ENCODE data around the gene LRRC4B. TPM values are rescaled to one million over a fixed set of nuclear protein-coding genes. Genes with fewer than 3 reads are reported as not detected.

The LRRC4B gene
- total and polyA plus RNA-seq, 9 donors, result 5.7 to 16.1 (median 12.7) TPM

GRCh38 chr19:50494186-50495019 lies 73.8 kb downstream of the LRRC4B start:
- WGBS (ENCODE audit: insufficient coverage), result 100% methylated on average over 1 of the region's 7 CpGs
- Histone ChIP-seq H3K27me3 (ENCODE audit: control insufficient read depth, insufficient read depth, low read length) (peaks cover 9% of the 10 kb centered on the region), H3K9me3 (replicated peaks; ENCODE audit: control insufficient read depth, low read depth, low read length) (no peaks in the 10 kb centered on the region), H3K36me3 (ENCODE audit: control insufficient read depth, insufficient read depth, low read length) (no peaks in the 10 kb centered on the region), H3K27ac (ENCODE audit: low read length) (peak overlapping the region; percentile 35), H3K4me3 (ENCODE audit: low read length) (no peak overlapping the region), H3K4me1 (ENCODE audit: control insufficient read depth, insufficient read depth, low read length) (peaks cover 35% of the 10 kb centered on the region)
- no peak for DNase-seq

- no peaks in the 10 kb centered on the region for H3K36me3 ChIP-seq (ENCODE audit: control insufficient read depth, insufficient read depth, low read length)
- WGBS (ENCODE audit: insufficient coverage), result 40% methylated on average over 5 of the region's 8 CpGs
- H3K4me1 ChIP-seq (ENCODE audit: control insufficient read depth, insufficient read depth, low read length), result peaks cover 46% of the 10 kb centered on the region
- H3K4me3 ChIP-seq (ENCODE audit: low read length), result no peak overlapping the region
- DNase-seq, result no peak
- no peak overlapping the region for H3K27ac ChIP-seq (ENCODE audit: low read length)
- no peaks in the 10 kb centered on the region for H3K9me3 ChIP-seq (replicated peaks; ENCODE audit: control insufficient read depth, low read depth, low read length)
- peaks cover 6% of the 10 kb centered on the region for H3K27me3 ChIP-seq (ENCODE audit: control insufficient read depth, insufficient read depth, low read length)
Observed at GRCh38 chr19:50493171-50493570, 75.1 kb downstream of the LRRC4B start.

- Histone ChIP-seq H3K9me3 (replicated peaks; ENCODE audit: control insufficient read depth, low read depth, low read length) (no peaks in the 10 kb centered on the region), H3K4me1 (ENCODE audit: control insufficient read depth, insufficient read depth, low read length) (peaks cover 48% of the 10 kb centered on the region), H3K27me3 (ENCODE audit: control insufficient read depth, insufficient read depth, low read length) (peaks cover 6% of the 10 kb centered on the region), H3K36me3 (ENCODE audit: control insufficient read depth, insufficient read depth, low read length) (peaks cover 1% of the 10 kb centered on the region), H3K27ac (ENCODE audit: low read length) (peak overlapping the region; percentile 83), H3K4me3 (ENCODE audit: low read length) (no peak overlapping the region)
- WGBS (ENCODE audit: insufficient coverage), result 8% methylated on average over 9 of the region's 12 CpGs
- peak; percentile 64 for DNase-seq
Observed at GRCh38 chr19:50492303-50493052, 75.8 kb downstream of the LRRC4B start.

- Histone ChIP-seq H3K27ac (ENCODE audit: low read length) (peak overlapping the region; percentile 83), H3K4me1 (ENCODE audit: control insufficient read depth, insufficient read depth, low read length) (peaks cover 47% of the 10 kb centered on the region), H3K9me3 (replicated peaks; ENCODE audit: control insufficient read depth, low read depth, low read length) (peaks cover 7% of the 10 kb centered on the region), H3K4me3 (ENCODE audit: low read length) (peak overlapping the region; percentile 20), H3K36me3 (ENCODE audit: control insufficient read depth, insufficient read depth, low read length) (peaks cover 14% of the 10 kb centered on the region), H3K27me3 (ENCODE audit: control insufficient read depth, insufficient read depth, low read length) (peaks cover 8% of the 10 kb centered on the region)
- 6% methylated on average over 26 of the region's 26 CpGs for WGBS (ENCODE audit: insufficient coverage)
- peak; percentile 94 for DNase-seq
Observed at GRCh38 chr19:50490991-50491472, 77.2 kb downstream of the LRRC4B start.

DNA sequence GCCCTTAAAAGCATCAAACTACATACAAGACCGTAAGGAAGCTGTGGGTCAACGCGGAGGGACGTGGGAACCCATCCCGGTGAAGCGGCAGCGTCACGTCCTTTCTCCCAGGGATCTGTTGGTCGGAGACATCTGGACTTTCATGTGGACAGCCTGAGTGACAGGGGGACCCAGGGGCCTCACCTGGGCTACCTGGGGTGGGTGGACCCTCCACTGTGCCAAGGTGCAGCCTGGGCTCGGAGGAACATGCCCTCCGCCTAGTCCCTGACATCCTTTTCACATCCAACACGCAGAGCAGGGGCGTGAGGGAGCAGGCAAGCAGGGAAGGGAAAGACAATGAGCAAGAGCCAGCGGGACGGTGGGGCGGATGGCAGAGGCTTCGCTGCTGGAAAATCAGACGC lies 77.8 kb downstream of the LRRC4B start:
- 90% methylated on average over 9 of the region's 18 CpGs for WGBS (ENCODE audit: insufficient coverage)
- DNase-seq, result no peak
- Histone ChIP-seq H3K9me3 (replicated peaks; ENCODE audit: control insufficient read depth, low read depth, low read length) (peaks cover 7% of the 10 kb centered on the region), H3K4me3 (ENCODE audit: low read length) (no peak overlapping the region), H3K27me3 (ENCODE audit: control insufficient read depth, insufficient read depth, low read length) (peaks cover 8% of the 10 kb centered on the region), H3K4me1 (ENCODE audit: control insufficient read depth, insufficient read depth, low read length) (peaks cover 47% of the 10 kb centered on the region), H3K36me3 (ENCODE audit: control insufficient read depth, insufficient read depth, low read length) (peaks cover 14% of the 10 kb centered on the region), H3K27ac (ENCODE audit: low read length) (peak overlapping the region; percentile 82)

- Histone ChIP-seq H3K4me1 (ENCODE audit: control insufficient read depth, insufficient read depth, low read length) (peaks cover 47% of the 10 kb centered on the region), H3K36me3 (ENCODE audit: control insufficient read depth, insufficient read depth, low read length) (peaks cover 14% of the 10 kb centered on the region), H3K9me3 (replicated peaks; ENCODE audit: control insufficient read depth, low read depth, low read length) (peaks cover 7% of the 10 kb centered on the region), H3K27ac (ENCODE audit: low read length) (peak overlapping the region; percentile 76), H3K27me3 (ENCODE audit: control insufficient read depth, insufficient read depth, low read length) (peaks cover 8% of the 10 kb centered on the region), H3K4me3 (ENCODE audit: low read length) (peak overlapping the region; percentile 27)
- 20% methylated on average over 21 of the region's 24 CpGs for WGBS (ENCODE audit: insufficient coverage)
- peak; percentile 83 for DNase-seq
Observed at GRCh38 chr19:50489461-50490011, 78.7 kb downstream of the LRRC4B start.

DNA sequence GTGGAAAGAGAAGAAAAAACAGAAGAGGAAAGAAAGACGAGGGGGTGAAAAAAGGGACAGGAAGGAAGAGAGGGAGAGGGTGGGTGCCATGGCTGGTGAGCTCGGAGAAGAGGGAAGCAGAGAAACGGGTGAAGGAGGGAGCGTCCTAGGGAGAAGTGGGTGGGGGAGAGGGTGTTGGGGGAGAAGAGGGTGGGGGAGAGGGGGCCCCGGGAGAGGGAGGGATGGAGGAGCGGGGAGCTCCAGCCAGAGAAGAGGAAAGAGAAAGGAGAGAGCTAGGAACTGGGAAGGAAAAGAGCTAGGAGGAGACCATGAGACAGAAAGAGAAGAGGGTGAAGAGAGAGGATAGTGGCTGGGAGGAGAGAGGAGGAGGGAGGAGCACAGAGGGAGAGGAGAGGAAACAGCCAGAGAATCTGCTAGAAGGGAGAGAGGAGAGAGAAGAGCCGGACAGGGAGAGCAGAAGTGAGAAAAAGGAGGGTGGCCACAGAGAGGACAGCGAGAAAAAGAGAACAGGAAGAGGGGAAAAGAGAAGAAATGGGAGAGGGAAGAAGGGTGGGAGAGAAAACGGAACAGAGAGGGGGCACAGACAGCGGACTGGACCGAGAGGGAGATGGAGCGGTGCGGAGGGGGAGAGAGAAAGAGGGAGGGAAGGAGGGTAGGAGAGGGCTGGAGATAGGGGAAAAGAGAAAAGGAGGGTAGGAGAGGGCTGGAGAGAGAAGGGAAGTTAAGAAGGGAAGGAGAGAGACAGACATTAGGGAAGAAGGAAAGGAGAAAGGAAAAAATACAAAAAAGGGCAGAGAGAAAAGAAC lies 79.6 kb downstream of the LRRC4B start:
- Histone ChIP-seq H3K27me3 (ENCODE audit: control insufficient read depth, insufficient read depth, low read length) (peaks cover 8% of the 10 kb centered on the region), H3K9me3 (replicated peaks; ENCODE audit: control insufficient read depth, low read depth, low read length) (peaks cover 7% of the 10 kb centered on the region), H3K36me3 (ENCODE audit: control insufficient read depth, insufficient read depth, low read length) (peaks cover 17% of the 10 kb centered on the region), H3K4me1 (ENCODE audit: control insufficient read depth, insufficient read depth, low read length) (peaks cover 48% of the 10 kb centered on the region), H3K4me3 (ENCODE audit: low read length) (peak overlapping the region; percentile 27), H3K27ac (ENCODE audit: low read length) (peak overlapping the region; percentile 76)
- DNase-seq, result peak; percentile 64
- 11% methylated on average over 13 of the region's 13 CpGs for WGBS (ENCODE audit: insufficient coverage)

- Histone ChIP-seq H3K27ac (ENCODE audit: low read length) (no peak overlapping the region), H3K27me3 (ENCODE audit: control insufficient read depth, insufficient read depth, low read length) (peaks cover 4% of the 10 kb centered on the region)
- WGBS (ENCODE audit: insufficient coverage), result 73% methylated on average over 16 of the region's 18 CpGs
Observed at GRCh38 chr19:50486823-50487515, 81.3 kb downstream of the LRRC4B start.

GRCh38 chr19:50485284-50485955 lies 82.8 kb downstream of the LRRC4B start:
- DNase-seq, result no peak
- peaks cover 41% of the 10 kb centered on the region for H3K4me1 ChIP-seq (ENCODE audit: control insufficient read depth, insufficient read depth, low read length)
- H3K36me3 ChIP-seq (ENCODE audit: control insufficient read depth, insufficient read depth, low read length), result peaks cover 47% of the 10 kb centered on the region
- 80% methylated on average over 10 of the region's 10 CpGs for WGBS (ENCODE audit: insufficient coverage)
- peaks cover 2% of the 10 kb centered on the region for H3K27me3 ChIP-seq (ENCODE audit: control insufficient read depth, insufficient read depth, low read length)
- no peak overlapping the region for H3K27ac ChIP-seq (ENCODE audit: low read length)
- H3K4me3 ChIP-seq (ENCODE audit: low read length), result no peak overlapping the region
- peaks cover 7% of the 10 kb centered on the region for H3K9me3 ChIP-seq (replicated peaks; ENCODE audit: control insufficient read depth, low read depth, low read length)

More at GRCh38 chr19:50486823-50487515, 81.3 kb downstream of the LRRC4B start:
- H3K4me3 ChIP-seq (ENCODE audit: low read length), result no peak overlapping the region
- H3K9me3 ChIP-seq (replicated peaks; ENCODE audit: control insufficient read depth, low read depth, low read length), result peaks cover 7% of the 10 kb centered on the region
- peaks cover 55% of the 10 kb centered on the region for H3K4me1 ChIP-seq (ENCODE audit: control insufficient read depth, insufficient read depth, low read length)
- DNase-seq, result no peak
- peaks cover 31% of the 10 kb centered on the region for H3K36me3 ChIP-seq (ENCODE audit: control insufficient read depth, insufficient read depth, low read length)

Data from muscle of leg (tissue), 11 donors.